Keratinocyte (primary cell): ENCODE results near the gene PRDX5.

Experiments
- CTCF ChIP-seq, 3 experiments: IDR thresholded peaks in 1 of 3; conservative IDR thresholded peaks in 1 of 3; optimal IDR thresholded peaks in 1 of 3; 2 replicates in 2 of 3; 3 replicates in 1 of 3; pipeline versions ENCODE3 to v1.5.1; 2011; ENCODE audit warnings: low read length in 3 of 3, mild to moderate bottlenecking in 3 of 3, moderate library complexity in 2 of 3, control low read depth in 1 of 3, inconsistent platforms in 1 of 3; ENCODE audit not compliant: insufficient read depth in 2 of 3; ENCODE audit errors: extremely low read depth in 1 of 3
- EZH2 ChIP-seq: IDR thresholded peaks from one replicate; pipeline ENCODE4 v1.6.1; 2012; ENCODE audit warnings: inconsistent platforms, mild to moderate bottlenecking, low read length, moderate library complexity

DNA sequence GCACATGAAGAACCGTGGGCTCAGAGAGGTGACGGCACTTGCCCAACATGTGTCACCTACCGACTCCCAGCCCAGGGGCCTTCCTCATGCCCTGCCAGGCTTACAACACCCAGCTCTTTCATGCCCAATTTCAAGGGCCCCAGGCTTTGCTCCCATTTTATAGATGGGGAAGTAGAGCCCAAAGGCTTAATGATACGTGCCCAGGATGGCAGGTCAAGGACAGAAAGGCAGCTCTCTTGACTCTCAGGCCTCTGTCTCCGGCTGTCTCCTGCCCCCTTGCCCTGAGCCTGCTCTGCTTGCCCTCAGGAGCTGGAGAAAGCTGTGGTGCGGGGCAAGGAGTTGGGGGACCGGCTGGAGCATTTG, 31.1 kb downstream of the PRDX5 start:
- TF ChIP-seq CTCF (optimal IDR thresholded peaks at IDR 0.05 in 1 of 3, IDR thresholded peaks at IDR 0.05 in 1 of 3, conservative IDR thresholded peaks at IDR 0.05 in 1 of 3; ENCODE audit: extremely low read depth in 1 of 3, insufficient read depth in 2 of 3, low read length in 3 of 3) (no peak), EZH2 (no peak)
